Measurements from ENCODE around the gene ABTB2.
A peak's percentile ranks its signal among the peaks of the same experiment; 100 is the strongest.
"Not testable (repeated sequence)": the region's sequence is repeated elsewhere in the genome, so short reads cannot be mapped to it uniquely, and the experiment has no call there.

ABTB2 gene

GRCh38 chr11:34182425-34182824 is 175.4 kb downstream of the ABTB2 start:
- DNase-seq = no peak

DNA sequence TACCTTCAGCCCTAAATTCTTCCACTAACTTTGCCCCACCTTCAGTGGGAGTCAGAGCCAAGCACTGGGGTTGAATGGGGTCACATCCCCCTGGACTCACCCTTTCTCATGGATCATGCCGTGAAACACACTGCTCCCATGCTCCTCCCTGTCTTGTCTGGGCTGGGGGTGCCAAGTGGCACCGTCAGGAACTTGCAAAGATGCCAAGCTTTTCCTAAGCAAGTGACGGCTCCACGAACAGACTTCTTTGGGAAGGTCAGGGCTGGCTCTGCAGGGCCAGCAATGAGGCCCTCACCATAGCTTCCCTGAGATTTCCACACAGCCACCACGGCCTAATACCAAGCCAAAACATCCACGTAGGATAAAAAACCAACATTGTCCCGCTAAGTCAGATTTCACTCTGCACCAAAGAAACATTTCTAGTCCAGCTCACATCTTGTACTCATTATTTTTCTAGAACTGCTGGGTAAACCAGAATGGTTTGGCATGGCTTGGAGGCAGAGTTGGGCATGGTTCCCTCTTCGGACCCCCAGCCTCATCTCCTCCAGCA is 175.9 kb downstream of the ABTB2 start:
- no peak for DNase-seq

GRCh38 chr11:34181251-34181650 is 176.6 kb downstream of the ABTB2 start:
- DNase-seq = peak; percentile 16

GRCh38 chr11:34180814-34181165 is 177.0 kb downstream of the ABTB2 start:
- not testable (repeated sequence) for DNase-seq

- no peak for DNase-seq
Observed at GRCh38 chr11:34180040-34180813, 177.6 kb downstream of the ABTB2 start.

- DNase-seq = no peak
Observed at GRCh38 chr11:34179026-34179675, 178.7 kb downstream of the ABTB2 start.

DNA sequence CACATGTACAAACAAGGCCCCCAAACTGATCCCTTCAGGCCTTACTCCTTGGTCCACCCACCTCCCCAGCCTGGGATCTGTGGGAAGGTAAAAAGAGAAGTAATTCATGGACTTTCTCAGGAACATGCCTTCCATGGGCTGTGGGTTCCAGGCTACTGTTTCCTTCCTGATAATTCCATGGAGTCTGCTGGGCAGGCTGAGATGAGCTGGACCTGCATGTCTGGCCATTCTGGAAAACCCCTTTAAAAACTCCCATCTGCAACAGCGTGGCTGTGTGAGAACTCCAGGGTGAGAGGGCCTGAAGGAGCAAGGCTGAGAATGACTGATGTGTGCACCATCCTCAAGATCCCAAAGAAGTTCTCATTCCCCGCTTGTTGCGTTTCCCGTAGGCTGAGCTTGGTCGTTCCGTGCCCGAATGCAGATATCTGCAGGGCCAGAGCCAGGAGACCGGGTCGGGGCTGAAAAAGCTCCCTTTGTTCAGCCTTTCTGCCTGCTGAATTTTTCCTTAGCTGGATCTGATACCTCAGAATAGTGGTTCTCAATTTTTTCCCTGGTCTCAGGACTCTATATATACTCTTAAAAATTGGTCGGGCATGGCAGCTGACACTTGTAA is 179.5 kb downstream of the ABTB2 start:
- DNase-seq = peak; percentile 45

GRCh38 chr11:34176751-34177209 is 181.0 kb downstream of the ABTB2 start:
- peak; percentile 16 for DNase-seq

DNA sequence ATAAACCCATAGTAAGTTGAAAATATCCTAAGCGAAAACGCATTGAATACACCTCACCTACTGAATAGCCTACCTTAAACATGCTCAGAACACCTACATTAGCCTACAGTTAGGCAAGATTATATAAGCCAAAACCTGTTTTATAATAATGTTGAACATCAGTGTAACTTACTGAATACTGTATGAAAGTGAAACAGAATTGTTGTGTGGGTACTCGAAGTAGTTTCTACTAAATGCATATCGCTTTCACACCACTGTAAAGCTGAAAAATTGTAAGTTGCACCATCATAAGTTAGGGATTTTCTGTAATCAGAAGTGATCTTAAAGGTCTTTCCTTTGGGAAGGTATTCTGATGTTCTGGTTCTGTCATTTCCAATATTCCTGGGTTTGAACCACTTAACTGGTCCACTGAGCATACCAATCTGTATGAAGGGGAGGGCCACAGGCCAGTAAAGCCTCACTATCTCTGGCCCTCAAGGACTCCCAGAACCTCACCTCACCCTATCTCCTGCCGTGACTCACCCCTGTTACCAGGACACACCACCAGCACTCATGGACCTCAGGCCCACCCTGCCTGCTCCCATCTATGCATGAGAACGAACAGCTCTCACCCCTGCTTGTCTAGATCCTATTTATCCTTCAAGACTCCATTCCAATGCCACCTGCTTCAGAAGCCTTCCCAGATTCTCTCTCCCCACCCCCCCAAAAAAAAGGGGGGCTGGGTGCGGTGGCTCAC is 182.4 kb downstream of the ABTB2 start:
- peak; percentile 37 for DNase-seq

- DNase-seq = peak; percentile 72
Observed at GRCh38 chr11:34174412-34175041, 183.3 kb downstream of the ABTB2 start.

GRCh38 chr11:34173050-34173449 is 184.8 kb downstream of the ABTB2 start:
- no peak for DNase-seq

DNA sequence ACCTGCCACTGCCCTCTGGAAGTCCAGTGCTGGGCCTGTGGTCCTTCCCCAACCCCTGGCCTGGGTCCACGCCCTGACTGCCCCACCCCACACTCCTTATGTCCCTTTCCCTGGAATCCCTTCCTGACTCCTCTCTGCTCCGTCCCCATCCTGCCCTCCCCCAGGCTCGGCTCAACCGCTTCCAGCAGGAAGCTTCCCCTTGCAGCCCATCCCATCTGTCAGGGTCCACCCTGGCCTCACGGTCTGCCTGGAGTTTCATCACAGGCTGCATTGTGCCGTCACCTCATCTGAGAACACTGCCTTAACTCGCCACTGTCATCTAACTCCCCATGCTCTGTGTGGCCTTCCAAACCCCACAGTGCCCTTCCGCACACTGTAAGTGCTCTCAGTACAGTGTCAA is 188.1 kb downstream of the ABTB2 start:
- DNase-seq = no peak

GRCh38 chr11:34168642-34169420 is 189.0 kb downstream of the ABTB2 start:
- no peak for DNase-seq

DNA sequence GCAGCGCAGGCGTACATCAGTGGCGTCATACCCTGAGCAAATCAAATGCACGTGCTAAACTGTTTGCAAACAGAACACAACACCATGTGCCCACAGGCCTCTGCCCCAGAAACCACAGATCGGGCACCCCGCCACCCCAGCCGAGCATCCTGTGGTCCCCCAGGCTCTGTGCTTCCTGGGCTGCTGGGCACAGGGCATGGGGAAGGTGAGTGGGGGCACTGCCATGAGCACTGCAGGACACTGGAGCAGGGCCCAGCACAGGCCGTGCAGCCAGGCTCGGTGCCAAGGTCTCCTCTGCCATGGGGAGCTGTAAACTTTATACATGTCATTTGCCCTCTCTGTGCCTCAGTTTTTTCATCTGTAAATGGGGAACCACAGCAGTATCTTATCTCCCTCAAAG is 189.8 kb downstream of the ABTB2 start:
- no peak for DNase-seq

DNA sequence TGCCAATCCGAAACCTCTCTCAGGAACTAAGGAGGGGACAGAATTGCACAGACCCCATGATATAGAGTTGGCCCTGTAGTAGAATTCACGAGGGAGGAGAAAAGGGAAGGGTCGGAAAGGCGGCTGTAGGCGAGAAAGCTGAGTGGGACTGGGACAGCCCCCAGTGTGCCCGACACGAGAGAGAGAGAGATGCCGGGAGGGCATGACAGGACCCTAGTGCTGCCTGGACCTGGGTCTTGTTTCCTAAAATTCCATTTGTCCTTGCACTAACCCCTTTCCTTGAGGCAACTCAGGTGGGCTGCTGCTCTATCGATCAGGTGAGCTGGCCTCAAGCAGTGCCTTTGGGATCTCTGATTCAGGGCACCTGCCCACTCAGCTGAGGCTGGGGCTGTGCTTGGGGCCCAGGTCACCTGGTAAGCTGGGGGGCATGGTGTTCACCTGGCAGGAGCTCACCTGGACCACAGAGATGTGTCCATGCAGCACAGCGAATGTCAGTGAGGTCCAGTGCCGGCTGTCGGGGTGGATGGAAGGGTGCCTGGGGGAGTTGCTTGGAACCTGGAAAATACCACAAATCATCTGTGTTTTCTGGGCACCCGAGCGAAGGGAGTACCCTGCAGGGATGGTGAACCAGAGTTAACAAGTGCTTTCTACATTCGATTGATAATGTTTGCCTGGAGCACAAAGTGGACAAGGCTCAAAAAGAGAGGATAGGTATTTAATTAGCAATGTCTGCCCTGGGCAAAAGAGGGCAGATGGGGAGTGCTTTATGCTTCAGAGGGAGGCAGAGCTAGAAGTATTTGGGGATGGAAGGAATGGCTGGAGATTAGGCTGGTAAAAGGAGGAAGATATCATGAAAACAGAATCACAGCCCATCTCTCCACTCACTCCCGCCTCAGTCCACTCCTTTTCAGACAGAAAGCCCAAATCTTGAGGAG is 190.7 kb downstream of the ABTB2 start:
- no peak for DNase-seq

- no peak for DNase-seq
Observed at GRCh38 chr11:34165786-34166555, 191.8 kb downstream of the ABTB2 start.

DNA sequence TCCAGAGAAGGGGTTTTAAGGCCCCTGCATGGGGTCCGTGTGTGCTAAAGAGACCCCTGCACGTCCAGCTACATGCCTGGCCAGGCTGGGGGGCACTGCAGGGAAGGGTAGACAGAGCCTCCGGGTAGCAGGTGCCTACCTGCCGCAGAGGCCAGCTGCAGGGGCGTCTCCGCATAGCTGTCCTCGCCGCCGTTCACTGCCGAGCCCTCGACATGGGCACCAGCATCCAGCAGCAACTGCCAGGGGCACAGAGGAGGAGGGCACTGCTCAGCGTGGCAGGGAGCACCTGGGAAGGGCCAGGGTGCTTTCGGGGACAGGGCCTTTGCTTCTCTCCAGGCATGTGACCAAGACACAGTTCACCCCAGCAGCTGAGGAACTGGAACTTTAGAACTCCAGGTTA is 192.7 kb downstream of the ABTB2 start:
- no peak for DNase-seq

- DNase-seq = no peak
Observed at GRCh38 chr11:34162856-34163255, 195.0 kb downstream of the ABTB2 start.

GRCh38 chr11:34162493-34162820 is 195.4 kb downstream of the ABTB2 start:
- no peak for DNase-seq
